DND-41 (cell line): ENCODE measurements around the gene MAP3K5.

ENCODE experiments used
- ATAC-seq: fragments of 200-7000 bp; cut with Tn5 transposase; 3 replicates; pipeline ENCODE4 v1.9.1; 2021; ENCODE audit warnings: low read depth; ENCODE audit not compliant: insufficient read depth
- DNase-seq: peaks from one replicate; pipeline ENCODE4 v3.0.0-alpha.2; 2020
- H2AFZ ChIP-seq: 2 replicates; pipeline ENCODE4 v1.6.0; 2012; ENCODE audit warnings: low read depth, low read length
- H3K27ac ChIP-seq: 2 replicates; pipeline ENCODE4 v1.5.1; 2012; ENCODE audit warnings: low read length, inconsistent platforms
- H3K27me3 ChIP-seq: fragments of 200-600 bp; sonication (generic); 2 replicates; pipeline ENCODE4 v1.6.0; 2012; ENCODE audit warnings: low read length, mild to moderate bottlenecking, inconsistent platforms; ENCODE audit not compliant: insufficient read depth, poor library complexity
- H3K36me3 ChIP-seq: 2 replicates; pipeline ENCODE4 v1.5.1; 2012; ENCODE audit warnings: low read length, inconsistent platforms; ENCODE audit not compliant: insufficient read depth
- H3K4me1 ChIP-seq: 2 replicates; pipeline ENCODE4 v1.5.1; 2012; ENCODE audit warnings: mild to moderate bottlenecking, low read length; ENCODE audit not compliant: insufficient read depth
- H3K4me2 ChIP-seq: 2 replicates; pipeline ENCODE4 v1.6.0; 2012; ENCODE audit warnings: mild to moderate bottlenecking, moderate library complexity, low read length, inconsistent platforms; ENCODE audit not compliant: insufficient read depth
- H3K4me3 ChIP-seq, 2 experiments: fragments of 200-600 bp in 1 of 2; shearing (Covaris generic) in 1 of 2; 2 replicates each; pipeline ENCODE4 v1.5.1; 2012 to 2016; ENCODE audit warnings: inconsistent platforms in 2 of 2, low read length in 2 of 2, mild to moderate bottlenecking in 2 of 2, low read depth in 1 of 2, moderate library complexity in 1 of 2
- H3K79me2 ChIP-seq: 2 replicates; pipeline ENCODE4 v1.6.0; 2012; ENCODE audit warnings: low read length, inconsistent platforms; ENCODE audit not compliant: insufficient read depth
- H3K9ac ChIP-seq: 2 replicates; pipeline ENCODE4 v1.6.0; 2012; ENCODE audit warnings: low read depth, mild to moderate bottlenecking, inconsistent platforms, low read length, moderate library complexity
- H3K9me3 ChIP-seq: 2 replicates; pipeline ENCODE4 v1.5.1; 2012; ENCODE audit warnings: low read length, moderate library complexity, mild to moderate bottlenecking, inconsistent platforms; ENCODE audit not compliant: insufficient read depth, severe bottlenecking
- H4K20me1 ChIP-seq: 2 replicates; pipeline ENCODE4 v1.6.0; 2012; ENCODE audit warnings: low read length; ENCODE audit not compliant: insufficient read depth
- EZH2 ChIP-seq: IDR thresholded peaks from 3 replicates; pipeline ENCODE4 v1.6.1; 2012; ENCODE audit warnings: borderline replicate concordance, low read depth, mild to moderate bottlenecking, moderate library complexity, low read length, inconsistent platforms; ENCODE audit not compliant: severe bottlenecking
- TF ChIP-seq, protein P1 (sequence below): IDR thresholded peaks from 2 replicates; pipeline ENCODE4 v1.5.1; 2012; ENCODE audit warnings: borderline replicate concordance, low read length, moderate library complexity, mild to moderate bottlenecking; ENCODE audit not compliant: poor library complexity, severe bottlenecking; ENCODE audit errors: extremely low read depth

MAP3K5 gene

GRCh38 chr6:136812174-136812573 is 19.9 kb upstream of the MAP3K5 start:
- Histone ChIP-seq H3K9ac (no peak overlapping the region), H3K9me3 (no peaks in the 10 kb centered on the region), H3K27ac (no peak overlapping the region), H3K4me2 (no peak overlapping the region), H3K4me3 (no peak overlapping the region), H3K4me1 (no peaks in the 10 kb centered on the region), H3K36me3 (no peaks in the 10 kb centered on the region), H4K20me1 (no peaks in the 10 kb centered on the region), H3K79me2 (no peaks in the 10 kb centered on the region), H2AFZ (no peak overlapping the region), H3K27me3 (no peaks in the 10 kb centered on the region)
- no peak for ATAC-seq
- no peak for TF ChIP-seq EZH2
- TF ChIP-seq, protein P1, sequence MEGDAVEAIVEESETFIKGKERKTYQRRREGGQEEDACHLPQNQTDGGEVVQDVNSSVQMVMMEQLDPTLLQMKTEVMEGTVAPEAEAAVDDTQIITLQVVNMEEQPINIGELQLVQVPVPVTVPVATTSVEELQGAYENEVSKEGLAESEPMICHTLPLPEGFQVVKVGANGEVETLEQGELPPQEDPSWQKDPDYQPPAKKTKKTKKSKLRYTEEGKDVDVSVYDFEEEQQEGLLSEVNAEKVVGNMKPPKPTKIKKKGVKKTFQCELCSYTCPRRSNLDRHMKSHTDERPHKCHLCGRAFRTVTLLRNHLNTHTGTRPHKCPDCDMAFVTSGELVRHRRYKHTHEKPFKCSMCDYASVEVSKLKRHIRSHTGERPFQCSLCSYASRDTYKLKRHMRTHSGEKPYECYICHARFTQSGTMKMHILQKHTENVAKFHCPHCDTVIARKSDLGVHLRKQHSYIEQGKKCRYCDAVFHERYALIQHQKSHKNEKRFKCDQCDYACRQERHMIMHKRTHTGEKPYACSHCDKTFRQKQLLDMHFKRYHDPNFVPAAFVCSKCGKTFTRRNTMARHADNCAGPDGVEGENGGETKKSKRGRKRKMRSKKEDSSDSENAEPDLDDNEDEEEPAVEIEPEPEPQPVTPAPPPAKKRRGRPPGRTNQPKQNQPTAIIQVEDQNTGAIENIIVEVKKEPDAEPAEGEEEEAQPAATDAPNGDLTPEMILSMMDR = no peak
- no peak for DNase-seq

DNA sequence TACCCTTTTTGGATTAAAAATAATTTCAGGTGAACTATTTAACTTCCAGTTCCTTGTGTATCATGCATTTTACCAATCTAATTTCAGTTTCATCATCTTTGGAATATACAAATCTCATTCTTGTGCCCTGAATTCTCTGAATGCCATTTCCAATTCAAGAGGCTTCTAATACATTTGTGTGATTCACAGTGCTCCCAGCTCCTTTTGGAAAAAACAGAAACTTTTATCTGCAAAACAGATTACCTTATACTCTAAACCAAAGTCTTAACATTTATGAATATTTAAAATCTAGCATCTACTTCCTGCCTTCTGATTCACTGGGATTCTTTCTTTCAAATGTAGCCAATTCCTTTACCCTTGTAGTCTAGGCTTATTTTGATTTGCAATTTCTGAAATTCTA is 19.0 kb upstream of the MAP3K5 start:
- no peak for DNase-seq
- Histone ChIP-seq H2AFZ (no peak overlapping the region), H3K27ac (no peak overlapping the region), H3K36me3 (no peaks in the 10 kb centered on the region), H3K27me3 (no peaks in the 10 kb centered on the region), H3K4me1 (no peaks in the 10 kb centered on the region), H3K4me2 (no peak overlapping the region), H3K9me3 (no peaks in the 10 kb centered on the region), H4K20me1 (no peaks in the 10 kb centered on the region), H3K79me2 (no peaks in the 10 kb centered on the region), H3K4me3 (no peak overlapping the region), H3K9ac (no peak overlapping the region)
- TF ChIP-seq EZH2 = no peak
- TF ChIP-seq, protein P1 = no peak
- no peak for ATAC-seq

DNA sequence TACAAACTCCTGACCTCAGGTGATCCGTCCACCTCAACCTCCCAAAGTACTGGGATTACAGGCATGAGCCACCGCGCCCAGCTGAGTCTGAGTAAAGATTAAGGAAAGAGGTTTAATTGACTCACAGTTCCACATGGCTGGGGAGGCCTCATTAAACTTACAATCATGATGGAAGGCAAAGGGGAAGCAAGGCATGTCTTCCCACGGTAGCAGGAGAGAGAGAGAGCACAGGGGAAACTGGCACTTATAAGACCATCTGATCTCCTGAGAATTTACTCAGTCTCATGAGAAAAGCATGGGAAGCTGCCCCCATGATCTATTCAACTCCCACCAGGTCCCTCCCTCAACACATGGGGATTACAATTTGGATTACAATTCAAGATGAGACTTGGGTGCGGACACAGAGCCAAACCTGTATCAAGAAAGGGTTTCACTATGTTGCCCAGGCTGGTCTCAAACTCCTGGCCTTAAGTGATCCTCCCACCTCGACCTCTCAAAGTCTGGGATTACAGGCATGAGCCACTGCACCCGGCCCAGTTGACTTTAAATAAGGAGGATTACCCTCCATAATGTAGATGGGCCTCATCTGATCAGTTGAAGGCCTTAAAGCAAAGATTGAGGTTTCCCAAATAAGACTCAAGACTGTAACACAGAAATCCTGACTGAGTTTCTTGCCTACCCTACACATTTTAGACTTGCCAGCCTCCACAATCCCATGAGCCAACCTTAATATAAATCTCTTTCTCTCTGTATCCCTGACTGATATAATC is 17.0 kb upstream of the MAP3K5 start:
- Histone ChIP-seq H3K79me2 (no peaks in the 10 kb centered on the region), H3K4me3 (no peak overlapping the region), H3K36me3 (no peaks in the 10 kb centered on the region), H3K4me2 (no peak overlapping the region), H3K9me3 (no peaks in the 10 kb centered on the region), H4K20me1 (no peaks in the 10 kb centered on the region), H3K27me3 (no peaks in the 10 kb centered on the region), H3K27ac (no peak overlapping the region), H3K4me1 (no peaks in the 10 kb centered on the region), H3K9ac (no peak overlapping the region), H2AFZ (no peak overlapping the region)
- ATAC-seq (no peak), DNase-seq (no peak)
- TF ChIP-seq EZH2 = no peak
- TF ChIP-seq, protein P1 = no peak
